SK-N-SH (cell line): Measurements from ENCODE around the gene AGMO.

Source experiments
- CHD2 ChIP-seq: fragments of 150-350 bp; IDR thresholded peaks from 2 replicates; pipeline ENCODE4 v1.6.1; 2018; ENCODE audit warnings: low read length; ENCODE audit not compliant: partially characterized antibody
- EP300 ChIP-seq, 2 experiments: IDR thresholded peaks; 2 replicates each; pipeline versions ENCODE4 v1.4.0 to v1.6.1; 2012; ENCODE audit warnings: borderline replicate concordance in 1 of 2, low read depth in 1 of 2, low read length in 1 of 2
- FOXM1 ChIP-seq: IDR thresholded peaks from 2 replicates; pipeline ENCODE4 v1.4.0; 2012; ENCODE audit warnings: low read depth, mild to moderate bottlenecking
- NFIC ChIP-seq: IDR thresholded peaks from 2 replicates; pipeline ENCODE4 v1.4.0; 2012; ENCODE audit warnings: borderline replicate concordance
- NRF1 ChIP-seq: IDR thresholded peaks from 2 replicates; pipeline ENCODE4 v1.6.1; 2012; ENCODE audit warnings: low read depth, mild to moderate bottlenecking, low read length
- POLR2AphosphoS5 ChIP-seq: IDR thresholded peaks from 2 replicates; pipeline ENCODE4 v1.6.1; 2012; ENCODE audit warnings: low read depth, low read length
- REST ChIP-seq: IDR thresholded peaks from 2 replicates; pipeline ENCODE4 v1.6.1; 2012; ENCODE audit warnings: mild to moderate bottlenecking, low read depth, low read length, moderate library complexity
- TF ChIP-seq, protein P1 (sequence below): fragments of 200-600 bp; sonication (generic); IDR thresholded peaks from 2 replicates; pipeline ENCODE4 v1.6.1; 2017; ENCODE audit warnings: antibody characterized with exemption, mild to moderate bottlenecking, moderate library complexity

- TF ChIP-seq NFIC (no peak), POLR2AphosphoS5 (no peak), NRF1 (no peak), EP300 (IDR thresholded peaks at IDR 0.05; ENCODE audit: borderline replicate concordance in 1 of 2, low read depth in 1 of 2, low read length in 1 of 2) (no peak), CHD2 (no peak), REST (no peak), FOXM1 (no peak)
- TF ChIP-seq, protein P1, sequence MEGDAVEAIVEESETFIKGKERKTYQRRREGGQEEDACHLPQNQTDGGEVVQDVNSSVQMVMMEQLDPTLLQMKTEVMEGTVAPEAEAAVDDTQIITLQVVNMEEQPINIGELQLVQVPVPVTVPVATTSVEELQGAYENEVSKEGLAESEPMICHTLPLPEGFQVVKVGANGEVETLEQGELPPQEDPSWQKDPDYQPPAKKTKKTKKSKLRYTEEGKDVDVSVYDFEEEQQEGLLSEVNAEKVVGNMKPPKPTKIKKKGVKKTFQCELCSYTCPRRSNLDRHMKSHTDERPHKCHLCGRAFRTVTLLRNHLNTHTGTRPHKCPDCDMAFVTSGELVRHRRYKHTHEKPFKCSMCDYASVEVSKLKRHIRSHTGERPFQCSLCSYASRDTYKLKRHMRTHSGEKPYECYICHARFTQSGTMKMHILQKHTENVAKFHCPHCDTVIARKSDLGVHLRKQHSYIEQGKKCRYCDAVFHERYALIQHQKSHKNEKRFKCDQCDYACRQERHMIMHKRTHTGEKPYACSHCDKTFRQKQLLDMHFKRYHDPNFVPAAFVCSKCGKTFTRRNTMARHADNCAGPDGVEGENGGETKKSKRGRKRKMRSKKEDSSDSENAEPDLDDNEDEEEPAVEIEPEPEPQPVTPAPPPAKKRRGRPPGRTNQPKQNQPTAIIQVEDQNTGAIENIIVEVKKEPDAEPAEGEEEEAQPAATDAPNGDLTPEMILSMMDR, result no peak
Measured at GRCh38 chr7:15370441-15370840, 191.4 kb downstream of the AGMO start.
